Lung (tissue), 12 donors: Measurements from ENCODE around the gene ZFP36L1. TPM values are rescaled to one million over a fixed set of nuclear protein-coding genes. Genes with fewer than 3 reads are reported as not detected.

Source experiments
- ATAC-seq: fragments of 200-7000 bp; cut with Tn5 transposase; one replicate; pipeline ENCODE4 v1.9.1; 2020; ENCODE audit warnings: moderate number of reproducible peaks; ENCODE audit not compliant: insufficient read depth, low FRiP score
- DNase-seq, 3 donors: peaks; one replicate each; pipeline ENCODE4 v3.0.0-alpha.2; 2013 to 2017
- H3K27ac ChIP-seq, 2 donors: one replicate each; pipeline ENCODE4 v1.5.1; 2013; ENCODE audit warnings: mild to moderate bottlenecking in 2 of 2, moderate library complexity in 2 of 2, control low read depth in 1 of 2, inconsistent platforms in 1 of 2, low read depth in 1 of 2, low read length in 1 of 2
- H3K27me3 ChIP-seq, 3 donors: one replicate each; pipeline ENCODE4 v1.5.1; 2013; ENCODE audit warnings: low read length in 2 of 3; ENCODE audit not compliant: control insufficient read depth in 3 of 3, insufficient read depth in 3 of 3
- H3K36me3 ChIP-seq, 4 donors: one replicate each; pipeline ENCODE4 v1.5.1; 2013; ENCODE audit warnings: low read length in 4 of 4, mild to moderate bottlenecking in 1 of 4, moderate library complexity in 1 of 4; ENCODE audit not compliant: control insufficient read depth in 4 of 4, insufficient read depth in 4 of 4
- H3K4me1 ChIP-seq, 5 donors: one replicate each; pipeline ENCODE4 v1.5.1; 2013; ENCODE audit warnings: low read length in 5 of 5, mild to moderate bottlenecking in 2 of 5, moderate library complexity in 1 of 5; ENCODE audit not compliant: control insufficient read depth in 5 of 5, insufficient read depth in 5 of 5
- H3K4me3 ChIP-seq: one replicate; pipeline ENCODE4 v1.5.1; 2013; ENCODE audit warnings: mild to moderate bottlenecking, control low read depth, moderate library complexity
- H3K9ac ChIP-seq, 2 donors: one replicate each; pipeline ENCODE4 v1.5.1; 2013; ENCODE audit warnings: low read length in 2 of 2, control low read depth in 1 of 2; ENCODE audit not compliant: insufficient read depth in 1 of 2
- H3K9me3 ChIP-seq, 4 donors: one replicate each; pipeline ENCODE4 v1.5.1; 2013; ENCODE audit warnings: low read length in 3 of 4, mild to moderate bottlenecking in 1 of 4, moderate library complexity in 1 of 4; ENCODE audit not compliant: control insufficient read depth in 4 of 4, insufficient read depth in 3 of 4
- WGBS, 2 donors: extraction: QIAGEN DNeasy Blood & Tissue Kit; methylation state at CpG; one replicate each; pipeline ENCODE4 v1.1.7; 2013; 5-methylcytosine and 5-hydroxymethylcytosine counted together
- polyA plus RNA-seq, 2 donors: library from polyadenylated mRNA; stranded (reverse); fragments of 200-250 nt; gene quantifications; one replicate each; pipeline ENCODE4 v1.2.1, GENCODE V29; 2013
- total RNA-seq, 2 donors: library from RNA; depleted of rRNA in 1 of 2; stranded (reverse); fragments of >200 nt in 1 of 2; gene quantifications; one replicate each; pipeline ENCODE4 v1.2.1, GENCODE V29; 2014 to 2021
- TF ChIP-seq, protein P1 (sequence below): IDR thresholded peaks from 2 replicates; pipeline ENCODE4 v1.5.1; 2012; ENCODE audit warnings: mild to moderate bottlenecking; ENCODE audit errors: control extremely low read depth, extremely low read depth
- donor health status: control.
- donor health status: control.
- donor health status: Bipolar disorder and iron deficiency.
- donor health status: healthy.
- donor health status: DM: yes; HTN: yes; CAD: no.

ZFP36L1 gene
- total and polyA plus RNA-seq, 4 donors = 63.7 to 364 (median 267) TPM

DNA sequence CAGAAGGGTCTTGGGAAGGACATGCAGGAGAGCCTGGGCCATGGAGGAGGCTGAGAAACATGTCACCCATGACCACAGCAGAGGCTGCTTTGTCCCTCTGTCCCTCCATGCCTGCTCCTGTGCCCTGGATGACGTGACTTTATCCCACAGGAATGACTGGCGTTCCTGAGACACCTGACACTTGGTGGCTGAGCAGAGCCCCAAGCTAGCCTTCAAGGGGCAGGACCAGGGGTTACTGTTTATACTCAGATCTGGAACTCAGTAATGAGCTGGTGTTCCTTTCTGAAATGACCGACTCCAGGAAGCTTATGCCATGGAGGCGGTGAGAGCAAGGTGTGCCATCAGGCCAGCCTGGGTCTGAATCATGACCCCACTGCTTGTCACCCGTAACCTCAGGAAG lies 44.2 kb downstream of the ZFP36L1 start:
- DNase-seq (no peak), ATAC-seq (no peak)
- Histone ChIP-seq H3K27ac (no peak overlapping the region), H3K4me1 (peaks cover 0 to 5% (median 0%) of the 10 kb centered on the region in 5 donors), H3K27me3 (no peaks in the 10 kb centered on the region), H3K4me3 (no peak overlapping the region), H3K9ac (no peak overlapping the region), H3K36me3 (no peaks in the 10 kb centered on the region), H3K9me3 (no peaks in the 10 kb centered on the region)
- 94 to 95% methylated on average over 5 of the region's 5 CpGs for WGBS, 2 donors
- TF ChIP-seq, protein P1, sequence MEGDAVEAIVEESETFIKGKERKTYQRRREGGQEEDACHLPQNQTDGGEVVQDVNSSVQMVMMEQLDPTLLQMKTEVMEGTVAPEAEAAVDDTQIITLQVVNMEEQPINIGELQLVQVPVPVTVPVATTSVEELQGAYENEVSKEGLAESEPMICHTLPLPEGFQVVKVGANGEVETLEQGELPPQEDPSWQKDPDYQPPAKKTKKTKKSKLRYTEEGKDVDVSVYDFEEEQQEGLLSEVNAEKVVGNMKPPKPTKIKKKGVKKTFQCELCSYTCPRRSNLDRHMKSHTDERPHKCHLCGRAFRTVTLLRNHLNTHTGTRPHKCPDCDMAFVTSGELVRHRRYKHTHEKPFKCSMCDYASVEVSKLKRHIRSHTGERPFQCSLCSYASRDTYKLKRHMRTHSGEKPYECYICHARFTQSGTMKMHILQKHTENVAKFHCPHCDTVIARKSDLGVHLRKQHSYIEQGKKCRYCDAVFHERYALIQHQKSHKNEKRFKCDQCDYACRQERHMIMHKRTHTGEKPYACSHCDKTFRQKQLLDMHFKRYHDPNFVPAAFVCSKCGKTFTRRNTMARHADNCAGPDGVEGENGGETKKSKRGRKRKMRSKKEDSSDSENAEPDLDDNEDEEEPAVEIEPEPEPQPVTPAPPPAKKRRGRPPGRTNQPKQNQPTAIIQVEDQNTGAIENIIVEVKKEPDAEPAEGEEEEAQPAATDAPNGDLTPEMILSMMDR = no peak

DNA sequence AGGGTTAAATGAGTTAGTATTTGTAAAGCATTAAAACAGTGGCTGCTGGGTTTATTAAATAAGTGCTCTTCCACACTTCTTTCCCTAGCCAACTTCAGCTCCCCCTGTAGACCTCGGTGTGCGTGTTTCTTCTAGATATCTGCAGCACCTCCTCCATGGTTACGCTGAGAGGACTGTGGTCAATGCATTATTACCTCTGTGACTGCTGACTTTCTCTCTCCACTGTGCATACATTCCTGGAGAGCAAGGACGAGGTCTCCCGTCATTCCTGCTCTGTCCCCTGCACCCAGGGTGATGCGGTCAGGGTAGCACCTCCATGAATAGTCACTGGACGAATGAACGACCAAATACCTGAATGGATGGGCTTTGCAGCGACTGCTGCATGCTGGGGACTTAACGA lies 44.6 kb downstream of the ZFP36L1 start:
- Histone ChIP-seq H3K36me3 (no peaks in the 10 kb centered on the region), H3K27ac (no peak overlapping the region), H3K27me3 (no peaks in the 10 kb centered on the region), H3K4me1 (peaks cover 0 to 4% (median 0%) of the 10 kb centered on the region in 5 donors), H3K4me3 (no peak overlapping the region), H3K9me3 (no peaks in the 10 kb centered on the region), H3K9ac (no peak overlapping the region)
- ATAC-seq = no peak
- TF ChIP-seq, protein P1 = no peak
- DNase-seq = no peak
- WGBS, 2 donors = 86 to 94% methylated on average over 10 of the region's 10 CpGs

DNA sequence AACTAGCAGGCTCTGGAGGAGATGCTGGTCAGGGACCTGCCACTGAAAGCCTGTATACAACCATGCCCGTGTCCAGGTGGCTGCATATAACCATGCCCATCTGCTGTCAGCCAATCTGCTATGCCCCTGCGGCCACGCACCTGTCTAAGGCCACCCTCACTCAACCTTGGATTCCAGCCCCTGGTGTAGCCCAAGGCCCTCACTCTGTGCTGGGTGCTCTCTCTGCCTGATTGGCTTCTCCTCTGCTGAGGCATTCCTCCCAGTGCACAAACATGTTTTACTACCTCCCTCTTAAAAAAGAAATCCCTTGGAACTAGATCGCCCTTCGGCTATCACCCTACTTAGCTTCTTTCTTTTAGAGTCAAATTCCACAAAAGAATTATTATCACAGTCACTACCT lies 45.5 kb downstream of the ZFP36L1 start:
- Histone ChIP-seq H3K9me3 (no peaks in the 10 kb centered on the region), H3K36me3 (no peaks in the 10 kb centered on the region), H3K9ac (no peak overlapping the region), H3K4me1 (peaks cover 0 to 4% (median 0%) of the 10 kb centered on the region in 5 donors), H3K27ac (no peak overlapping the region), H3K4me3 (no peak overlapping the region), H3K27me3 (no peaks in the 10 kb centered on the region)
- WGBS, 2 donors = 96 to 98% methylated on average over 5 of the region's 5 CpGs
- DNase-seq (no peak), ATAC-seq (no peak)
- TF ChIP-seq, protein P1 = no peak

DNA sequence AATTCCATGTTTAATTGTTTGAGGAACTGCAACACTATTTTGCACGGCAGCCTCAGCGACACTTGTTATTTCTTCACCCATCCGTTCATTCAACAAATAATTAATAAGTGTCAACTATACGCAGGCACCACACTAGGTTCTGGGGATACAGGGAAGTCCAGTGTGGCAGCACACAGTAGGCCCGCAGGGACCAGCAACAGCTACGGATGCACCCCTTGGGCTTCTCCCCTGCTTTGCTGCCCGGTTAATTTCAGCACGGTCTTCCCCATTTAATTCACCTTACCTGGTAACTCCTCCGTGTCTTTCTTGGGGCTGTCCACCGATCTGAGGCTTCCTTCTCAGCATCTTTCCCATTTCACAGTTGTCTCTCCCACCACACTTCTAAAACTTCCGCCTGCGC lies 48.3 kb downstream of the ZFP36L1 start:
- H3K4me3 ChIP-seq = no peak overlapping the region
- ATAC-seq = no peak
- H3K27me3 ChIP-seq = no peaks in the 10 kb centered on the region
- TF ChIP-seq, protein P1 = no peak
- peaks cover 0 to 3% (median 0%) of the 10 kb centered on the region in 4 donors for H3K9me3 ChIP-seq
- peaks cover 0 to 6% (median 0%) of the 10 kb centered on the region in 5 donors for H3K4me1 ChIP-seq
- no peaks in the 10 kb centered on the region for H3K36me3 ChIP-seq
- no peak for DNase-seq
- no peak overlapping the region for H3K27ac ChIP-seq
- no peak overlapping the region for H3K9ac ChIP-seq
- WGBS, 2 donors = 90 to 91% methylated on average over 12 of the region's 12 CpGs
